Left ventricle myocardium inferior (tissue), 1 donor: ENCODE data around the gene C17orf75. TPM values are rescaled to one million over a fixed set of nuclear protein-coding genes. Genes with fewer than 3 reads are reported as not detected.

Experiments used
- DNase-seq: peaks from one replicate; pipeline ENCODE4 v3.0.0-alpha.2; 2020
- H3K27ac ChIP-seq: fragments of 200-600 bp; replicated peaks from 2 replicates; pipeline ENCODE4 v1.8.0; 2021
- H3K27me3 ChIP-seq: fragments of 200-600 bp; 2 replicates; pipeline ENCODE4 v1.8.0; 2021; ENCODE audit warnings: low read depth
- H3K36me3 ChIP-seq: fragments of 200-600 bp; 2 replicates; pipeline ENCODE4 v1.8.0; 2021
- H3K4me1 ChIP-seq: fragments of 200-600 bp; 2 replicates; pipeline ENCODE4 v1.8.0; 2021
- H3K4me3 ChIP-seq: fragments of 200-600 bp; 2 replicates; pipeline ENCODE4 v1.8.0; 2021; ENCODE audit warnings: mild to moderate bottlenecking, moderate library complexity
- H3K9me3 ChIP-seq: fragments of 200-600 bp; replicated peaks from 2 replicates; pipeline ENCODE4 v1.8.0; 2021
- intact Hi-C: fragments of 100-400 bp; cut with micrococcal nuclease; formaldehyde crosslinking; loops from one replicate; pipeline ENCODE4 v1.11.0; 2022
- total RNA-seq: library from RNA; stranded (reverse); fragmentation: NEBNext Ultra II Directional; extraction: Animal tissue kit (Norgen Biotek cat#: 25700); gene quantifications from one replicate; pipeline ENCODE4 v1.2.1, GENCODE V29; 2021
- TF ChIP-seq, protein P1 (sequence below): fragments of 200-600 bp; IDR thresholded peaks from 2 replicates; pipeline ENCODE4 v1.8.0; 2021; ENCODE audit warnings: antibody characterized with exemption, mild to moderate bottlenecking, borderline replicate concordance
- donor health status: DM: no; HTN: yes; CAD: no; lungs with severe emphysema.

The C17orf75 gene
- total RNA-seq, 1 donor from 2014 or later = 22.5 TPM

GRCh38 chr17:32302037-32302436 is 39.9 kb downstream of the C17orf75 start:
- H3K9me3 ChIP-seq = no peaks in the 10 kb centered on the region
- no peaks in the 10 kb centered on the region for H3K27me3 ChIP-seq
- no peak overlapping the region for H3K4me3 ChIP-seq
- no peak overlapping the region for H3K27ac ChIP-seq
- TF ChIP-seq, protein P1, sequence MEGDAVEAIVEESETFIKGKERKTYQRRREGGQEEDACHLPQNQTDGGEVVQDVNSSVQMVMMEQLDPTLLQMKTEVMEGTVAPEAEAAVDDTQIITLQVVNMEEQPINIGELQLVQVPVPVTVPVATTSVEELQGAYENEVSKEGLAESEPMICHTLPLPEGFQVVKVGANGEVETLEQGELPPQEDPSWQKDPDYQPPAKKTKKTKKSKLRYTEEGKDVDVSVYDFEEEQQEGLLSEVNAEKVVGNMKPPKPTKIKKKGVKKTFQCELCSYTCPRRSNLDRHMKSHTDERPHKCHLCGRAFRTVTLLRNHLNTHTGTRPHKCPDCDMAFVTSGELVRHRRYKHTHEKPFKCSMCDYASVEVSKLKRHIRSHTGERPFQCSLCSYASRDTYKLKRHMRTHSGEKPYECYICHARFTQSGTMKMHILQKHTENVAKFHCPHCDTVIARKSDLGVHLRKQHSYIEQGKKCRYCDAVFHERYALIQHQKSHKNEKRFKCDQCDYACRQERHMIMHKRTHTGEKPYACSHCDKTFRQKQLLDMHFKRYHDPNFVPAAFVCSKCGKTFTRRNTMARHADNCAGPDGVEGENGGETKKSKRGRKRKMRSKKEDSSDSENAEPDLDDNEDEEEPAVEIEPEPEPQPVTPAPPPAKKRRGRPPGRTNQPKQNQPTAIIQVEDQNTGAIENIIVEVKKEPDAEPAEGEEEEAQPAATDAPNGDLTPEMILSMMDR = no peak
- DNase-seq = no peak
- H3K4me1 ChIP-seq = peaks cover 12% of the 10 kb centered on the region
- intact Hi-C loops = no loop called here
- H3K36me3 ChIP-seq = no peaks in the 10 kb centered on the region

- intact Hi-C loops = no loop called here
- H3K27ac ChIP-seq = no peak overlapping the region
- H3K36me3 ChIP-seq = no peaks in the 10 kb centered on the region
- TF ChIP-seq, protein P1 = no peak
- no peaks in the 10 kb centered on the region for H3K9me3 ChIP-seq
- H3K4me1 ChIP-seq = peaks cover 12% of the 10 kb centered on the region
- no peak overlapping the region for H3K4me3 ChIP-seq
- H3K27me3 ChIP-seq = no peaks in the 10 kb centered on the region
- DNase-seq = no peak
Observed at GRCh38 chr17:32299580-32300164, 42.3 kb downstream of the C17orf75 start.

- H3K9me3 ChIP-seq = no peaks in the 10 kb centered on the region
- intact Hi-C loops = no loop called here
- DNase-seq = no peak
- H3K4me3 ChIP-seq = no peak overlapping the region
- no peaks in the 10 kb centered on the region for H3K27me3 ChIP-seq
- H3K4me1 ChIP-seq = peaks cover 6% of the 10 kb centered on the region
- H3K36me3 ChIP-seq = no peaks in the 10 kb centered on the region
- TF ChIP-seq, protein P1 = no peak
- no peak overlapping the region for H3K27ac ChIP-seq
Observed at GRCh38 chr17:32298721-32299579, 43.0 kb downstream of the C17orf75 start.

- intact Hi-C loops = no loop called here
- H3K4me1 ChIP-seq = no peaks in the 10 kb centered on the region
- no peak for DNase-seq
- TF ChIP-seq, protein P1 = no peak
- H3K4me3 ChIP-seq = no peak overlapping the region
- H3K36me3 ChIP-seq = no peaks in the 10 kb centered on the region
- H3K9me3 ChIP-seq = no peaks in the 10 kb centered on the region
- no peak overlapping the region for H3K27ac ChIP-seq
- no peaks in the 10 kb centered on the region for H3K27me3 ChIP-seq
Observed at GRCh38 chr17:32298298-32298697, 43.7 kb downstream of the C17orf75 start.

DNA sequence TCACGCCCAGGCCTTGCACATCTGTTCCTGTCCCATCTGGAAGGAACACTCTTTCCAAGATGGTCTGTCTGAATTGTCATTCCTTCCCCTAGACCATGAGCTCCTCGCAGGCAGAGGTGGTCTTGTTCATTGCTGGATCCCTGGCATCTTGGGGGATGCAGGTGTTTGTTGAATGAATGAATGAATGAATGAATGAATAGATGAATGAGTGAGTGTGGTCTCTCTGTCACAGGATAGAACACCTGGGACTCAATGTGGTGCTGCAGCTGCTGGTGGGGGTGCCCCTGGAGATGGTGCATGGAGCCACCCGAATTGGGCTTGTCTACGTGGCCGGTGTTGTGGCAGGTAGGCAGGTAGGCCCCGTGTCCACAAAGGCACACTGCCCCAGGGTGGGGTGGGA is 44.1 kb downstream of the C17orf75 start:
- Histone ChIP-seq H3K9me3 (no peaks in the 10 kb centered on the region), H3K36me3 (no peaks in the 10 kb centered on the region), H3K27me3 (no peaks in the 10 kb centered on the region), H3K4me3 (no peak overlapping the region), H3K4me1 (no peaks in the 10 kb centered on the region), H3K27ac (no peak overlapping the region)
- DNase-seq = no peak
- TF ChIP-seq, protein P1 = no peak
- intact Hi-C loops = no loop called here
